SKM-1 treated with dmso at 0.1 percent for 144 hours (cell line): Measurements from ENCODE around the gene TTYH1.

Source experiments
- DNase-seq: peaks from one replicate; lab custom pipeline; 2025; ENCODE audit not compliant: unreplicated experiment; lab: John Stamatoyannopoulos, UW

TTYH1 gene

GRCh38 chr19:54422136-54422535 is 6.9 kb downstream of the TTYH1 start:
- DNase-seq = no peak

- DNase-seq = no peak
Measured at GRCh38 chr19:54424201-54424600, 8.9 kb downstream of the TTYH1 start.

- DNase-seq = no peak
Measured at GRCh38 chr19:54424660-54425381, 9.6 kb downstream of the TTYH1 start.

DNA sequence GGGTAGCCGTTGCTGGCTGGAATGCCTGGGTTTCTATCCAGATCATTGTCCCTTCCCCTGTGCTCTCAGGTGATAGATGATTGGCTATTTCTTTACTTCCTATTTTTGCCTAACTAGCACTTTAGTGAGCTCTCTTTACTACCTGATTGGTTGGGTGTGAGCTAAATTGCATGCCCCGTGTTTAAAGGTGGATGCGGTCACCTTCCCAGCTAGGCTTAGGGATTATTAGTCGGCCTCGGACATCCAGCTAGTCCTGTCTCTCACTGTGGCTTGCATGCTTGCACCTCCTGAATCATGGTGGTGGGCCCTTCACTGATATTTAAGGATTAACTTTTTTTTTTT is 10.1 kb downstream of the TTYH1 start:
- no peak for DNase-seq

DNA sequence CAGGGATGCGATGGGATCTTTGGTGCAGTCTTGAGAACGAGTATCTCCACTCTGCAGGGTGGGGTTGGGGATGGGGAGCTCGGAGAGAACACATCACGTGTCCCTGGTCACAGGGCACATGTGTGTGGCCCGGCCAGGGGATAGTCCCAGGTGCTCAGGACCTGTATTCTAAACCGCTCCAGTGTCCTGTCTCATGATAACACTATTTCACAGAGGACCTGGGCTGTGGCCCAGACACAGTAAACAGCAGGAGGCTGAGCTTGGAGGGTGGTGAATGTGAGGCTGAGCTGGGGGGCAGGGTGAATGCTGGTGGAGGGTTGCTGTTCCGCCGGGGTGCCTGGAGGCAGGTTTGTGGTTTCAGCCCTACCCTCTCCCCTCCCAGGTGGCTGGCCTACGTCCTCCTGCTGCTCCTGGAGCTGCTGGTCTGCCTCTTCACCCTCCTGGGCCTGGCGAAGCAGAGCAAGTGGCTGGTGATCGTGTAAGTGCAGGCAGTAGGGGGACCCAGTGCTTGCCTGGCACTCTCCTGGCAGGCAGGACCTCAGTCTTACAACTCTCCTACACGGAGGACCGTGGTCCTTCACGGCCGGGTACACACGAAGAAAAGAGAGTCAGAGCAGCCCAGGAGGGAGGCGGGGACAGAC is 11.1 kb downstream of the TTYH1 start:
- no peak for DNase-seq

DNA sequence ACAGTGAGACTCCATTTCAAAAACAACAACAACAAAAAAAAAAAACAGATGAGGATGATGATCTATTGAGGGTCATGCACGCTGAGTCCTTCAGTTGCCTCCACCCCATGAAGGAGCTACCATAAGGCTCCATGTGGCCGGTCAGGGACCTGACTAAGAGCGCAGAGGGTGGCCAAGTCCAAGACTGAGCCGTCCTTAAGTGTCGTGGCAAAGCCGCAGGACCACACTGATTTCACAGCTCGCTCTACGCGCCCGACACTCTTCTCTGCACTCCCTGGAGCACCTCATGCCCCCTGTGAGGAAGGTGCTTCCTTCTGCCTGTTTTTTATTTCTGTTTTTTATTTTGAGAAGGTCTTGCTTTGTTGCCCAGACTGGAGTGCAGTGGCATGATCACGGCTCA is 12.3 kb downstream of the TTYH1 start:
- no peak for DNase-seq

DNA sequence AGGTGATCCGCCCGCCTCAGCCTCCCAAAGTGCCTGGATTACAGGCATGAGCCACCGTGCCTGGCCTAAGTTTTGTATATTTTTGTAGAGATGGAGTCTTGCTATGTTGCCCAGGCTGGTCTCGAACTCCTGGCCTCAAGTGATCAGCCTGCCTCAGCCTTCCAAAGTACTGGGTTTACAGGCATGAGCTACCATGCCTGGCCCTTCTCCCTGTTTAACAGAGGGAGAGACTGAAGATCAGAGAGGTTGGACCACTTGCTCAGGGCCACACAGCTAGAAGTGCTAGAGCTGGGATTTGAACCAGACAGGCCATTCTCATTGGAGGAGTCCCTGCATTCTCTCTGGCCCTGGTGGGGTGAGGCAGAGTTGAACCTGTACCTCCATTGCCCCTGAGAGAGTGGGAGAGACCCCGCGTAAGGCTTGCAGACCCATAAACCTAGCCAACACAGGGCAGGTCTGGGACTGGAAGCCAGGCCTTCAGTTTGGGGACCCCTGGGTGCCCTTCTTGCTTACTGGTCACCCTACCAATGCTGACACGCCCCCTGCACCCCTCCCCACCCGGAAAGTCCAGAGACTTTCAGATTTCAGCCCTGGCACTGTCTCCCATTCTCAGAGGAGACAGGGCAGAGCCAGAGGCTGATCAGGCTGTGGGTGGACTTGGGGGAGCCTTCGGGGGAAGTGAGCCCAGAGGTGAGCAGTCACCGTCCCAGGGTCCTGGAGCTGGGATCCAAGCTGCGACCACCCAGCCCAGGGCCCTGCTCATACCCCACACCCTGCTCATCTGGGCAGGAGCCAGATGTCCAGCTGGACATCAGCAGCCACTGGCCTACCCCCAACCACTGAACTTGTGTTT is 13.3 kb downstream of the TTYH1 start:
- no peak for DNase-seq

DNA sequence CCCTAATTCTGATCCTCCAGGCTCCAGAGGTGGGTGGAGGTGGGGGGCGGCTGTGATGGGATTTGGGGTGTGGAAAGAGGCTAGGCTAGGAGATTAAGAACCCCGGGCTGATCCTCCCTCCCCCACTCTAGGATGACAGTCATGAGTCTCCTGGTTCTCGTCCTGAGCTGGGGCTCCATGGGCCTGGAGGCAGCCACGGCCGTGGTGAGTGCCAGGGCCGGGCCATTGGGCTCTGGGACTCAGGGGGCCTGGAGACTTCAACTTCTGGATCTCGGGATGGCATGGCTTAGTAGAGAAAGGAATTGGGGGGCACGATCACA is 13.9 kb downstream of the TTYH1 start:
- DNase-seq = no peak

DNA sequence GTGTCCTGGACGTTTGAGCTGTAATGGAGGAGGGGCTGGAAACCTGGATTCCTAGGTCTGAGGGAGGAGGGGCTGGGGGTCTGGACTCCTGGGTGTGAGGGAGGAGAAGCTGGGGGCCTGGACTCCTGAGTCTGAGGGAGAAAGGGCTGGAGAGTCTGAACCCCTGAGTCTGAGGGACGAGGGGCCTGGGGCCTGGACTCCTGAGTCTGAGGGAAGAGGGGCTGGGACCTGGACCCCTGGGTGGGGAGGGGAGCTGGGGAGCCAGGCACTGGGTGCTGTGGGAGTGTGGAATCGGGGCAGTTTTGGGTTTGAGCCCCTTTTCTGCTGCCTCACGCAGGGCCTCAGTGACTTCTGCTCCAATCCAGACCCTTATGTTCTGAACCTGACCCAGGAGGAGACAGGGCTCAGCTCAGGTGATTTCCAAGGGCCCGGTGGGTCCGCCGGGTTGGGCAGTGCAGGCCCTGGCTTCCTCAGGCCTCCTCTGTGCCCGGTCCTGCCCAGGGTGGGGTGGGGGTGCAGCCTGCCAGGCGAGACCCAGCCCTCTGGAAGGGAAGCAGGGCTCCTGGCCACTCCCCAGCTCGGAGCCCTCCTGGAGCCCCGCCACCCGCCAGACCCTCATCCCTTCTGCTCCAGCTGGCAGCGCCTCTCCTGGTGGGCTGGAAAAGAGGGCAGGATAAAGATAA is 14.4 kb downstream of the TTYH1 start:
- DNase-seq = no peak

GRCh38 chr19:54430306-54431254 is 15.3 kb downstream of the TTYH1 start:
- DNase-seq = no peak

GRCh38 chr19:54431255-54431838 is 16.1 kb downstream of the TTYH1 start:
- DNase-seq = no peak

DNA sequence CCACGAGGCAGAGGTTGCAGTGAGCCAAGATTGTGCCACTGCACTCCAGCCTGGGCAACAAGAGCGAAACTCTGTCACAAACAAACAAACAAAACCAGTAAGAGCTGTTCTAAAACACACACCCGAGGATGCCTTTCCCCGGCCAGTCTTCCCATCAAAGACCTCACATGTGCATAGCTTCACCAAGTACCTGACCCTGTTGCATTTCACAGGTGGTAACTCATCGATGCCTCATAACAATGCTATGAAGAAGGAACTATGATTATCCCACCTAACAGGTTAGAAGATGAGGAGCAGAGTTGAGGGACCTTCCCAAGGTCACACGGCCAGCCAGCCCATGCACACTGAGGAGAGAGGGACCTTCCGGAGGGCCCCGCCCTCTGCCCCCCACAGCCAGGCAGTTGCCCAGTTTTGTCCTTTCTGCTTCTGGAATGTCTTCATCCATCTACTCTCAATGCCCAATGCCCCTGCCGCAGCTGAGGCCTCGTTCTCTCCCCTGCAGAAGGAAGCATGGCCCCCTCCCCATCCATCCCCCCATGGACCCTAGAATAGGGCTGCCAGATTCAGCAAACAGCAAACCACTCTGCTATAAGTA is 17.0 kb downstream of the TTYH1 start:
- no peak for DNase-seq

- no peak for DNase-seq
Measured at GRCh38 chr19:54433697-54434096, 18.4 kb downstream of the TTYH1 start.

GRCh38 chr19:54434112-54434872 is 19.0 kb downstream of the TTYH1 start:
- DNase-seq = no peak

DNA sequence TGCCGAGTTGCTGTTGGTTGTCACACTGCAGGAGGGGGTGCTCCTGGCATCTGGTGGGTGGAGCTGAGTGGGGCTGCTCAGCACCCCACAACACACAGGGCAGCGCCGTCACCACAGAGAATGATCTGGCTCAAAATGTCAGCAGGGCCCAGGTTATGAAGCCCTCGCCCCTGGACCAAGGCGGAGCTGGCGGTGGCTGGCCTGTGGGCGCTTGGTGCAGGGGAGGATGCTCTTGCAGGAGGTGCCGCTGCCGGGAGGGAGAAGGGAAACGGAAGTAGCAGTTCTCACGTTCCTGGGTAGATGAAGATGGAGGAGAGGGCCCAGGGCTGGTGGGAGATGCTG is 19.6 kb downstream of the TTYH1 start:
- no peak for DNase-seq

DNA sequence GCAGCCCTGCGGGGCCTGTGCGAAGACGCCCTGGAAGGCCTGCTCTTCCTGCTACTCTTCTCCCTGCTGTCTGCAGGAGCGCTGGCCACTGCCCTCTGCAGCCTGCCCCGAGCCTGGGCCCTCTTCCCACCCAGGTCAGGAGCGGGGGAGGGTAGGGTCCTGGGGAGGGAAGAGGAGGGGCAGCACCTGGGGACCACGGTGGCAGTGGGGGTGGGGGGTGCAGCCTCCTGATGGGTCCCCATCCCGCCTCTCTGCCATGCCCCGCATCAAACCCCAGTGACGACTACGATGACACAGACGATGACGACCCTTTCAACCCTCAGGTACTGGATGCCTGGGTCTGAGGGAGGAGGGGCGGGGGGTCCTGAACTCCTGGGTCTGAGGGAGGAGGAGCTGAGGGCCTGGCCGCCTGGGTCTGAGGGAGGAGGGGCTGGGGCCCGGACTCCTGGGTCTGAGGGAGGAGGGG is 20.3 kb downstream of the TTYH1 start:
- no peak for DNase-seq

GRCh38 chr19:54436031-54436523 is 20.8 kb downstream of the TTYH1 start:
- DNase-seq = no peak

DNA sequence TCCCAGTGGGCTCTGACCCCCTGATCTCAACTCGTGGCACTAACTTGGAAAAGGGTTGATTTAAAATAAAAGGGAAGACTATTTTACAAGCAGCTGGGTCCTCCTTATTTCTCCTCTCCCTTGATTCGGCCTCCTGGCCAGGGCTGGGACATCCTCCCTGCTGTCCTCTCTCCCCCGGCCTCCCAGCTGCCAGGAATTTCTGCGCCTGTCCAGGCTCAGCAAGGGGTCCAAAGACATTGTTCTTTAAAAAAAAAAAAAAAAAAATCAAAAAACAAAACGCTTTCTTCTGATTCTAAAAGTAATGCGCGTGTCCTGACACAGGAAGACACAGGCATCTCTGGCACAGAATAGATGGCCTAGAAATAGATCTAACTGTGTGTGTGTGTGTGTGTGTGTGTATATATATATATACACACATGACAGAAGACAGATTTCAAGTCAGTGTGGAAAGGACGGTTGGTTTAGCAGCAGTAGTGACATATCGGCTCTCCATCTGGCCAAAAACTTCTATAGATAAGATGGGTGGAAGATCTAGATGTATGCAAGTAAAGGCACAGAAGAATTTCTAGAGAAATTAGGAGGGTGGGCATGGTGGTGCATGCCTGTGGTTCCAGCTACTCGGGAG is 21.5 kb downstream of the TTYH1 start:
- DNase-seq = no peak
